ENCODE data around the gene STAG1.
"Not testable (repeated sequence)": the region's sequence is repeated elsewhere in the genome, so short reads cannot be mapped to it uniquely, and the experiment has no call there.

Gene STAG1

DNA sequence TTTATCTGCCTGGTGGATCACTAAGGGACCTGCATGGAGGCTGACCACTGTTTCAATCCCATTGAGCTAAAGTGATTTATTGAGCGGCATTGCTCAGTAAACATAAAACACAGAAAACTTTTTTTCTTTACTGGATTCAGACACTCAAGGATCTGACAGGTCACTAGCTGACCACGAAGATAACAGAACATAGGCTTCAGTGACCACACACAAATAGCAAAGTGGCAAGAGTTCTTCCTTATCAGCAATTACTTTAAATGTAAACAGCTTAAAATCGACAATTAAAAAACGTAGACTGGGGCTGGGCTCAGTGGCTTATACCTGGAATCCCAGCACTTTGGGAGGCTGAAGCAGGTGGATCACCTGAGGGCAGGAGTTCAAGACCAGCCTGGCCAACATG, 48.7 kb downstream of the STAG1 start:
- no peak for DNase-seq (ENCODE audit: low read depth in 2 of 2)

DNA sequence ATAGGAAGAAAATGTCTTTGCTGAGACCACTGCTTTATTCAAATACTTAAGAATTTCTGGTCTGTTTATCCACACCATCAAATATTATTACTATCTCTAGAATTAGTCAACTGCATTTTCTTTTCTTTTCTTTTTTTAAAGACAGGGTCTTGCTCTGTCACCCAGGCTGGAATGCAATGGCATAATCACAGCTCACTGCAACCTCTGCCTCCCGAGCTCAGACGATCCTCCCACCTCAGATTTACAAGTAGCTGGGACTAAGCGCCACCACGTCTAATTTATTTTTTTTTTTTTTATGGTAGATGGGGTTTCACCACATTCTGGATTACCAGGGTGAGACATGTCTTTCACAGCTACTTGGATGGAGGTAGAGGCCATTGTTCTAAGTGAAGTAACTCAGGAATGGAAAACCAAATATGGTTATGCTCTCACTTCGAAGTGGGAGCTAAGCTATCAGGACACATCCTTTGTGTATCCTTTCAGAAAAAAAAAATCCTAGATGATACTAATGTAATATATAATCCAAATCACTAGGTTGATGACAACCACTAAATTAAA, 52.8 kb downstream of the STAG1 start:
- no peak for DNase-seq (ENCODE audit: low read depth in 2 of 2)

DNA sequence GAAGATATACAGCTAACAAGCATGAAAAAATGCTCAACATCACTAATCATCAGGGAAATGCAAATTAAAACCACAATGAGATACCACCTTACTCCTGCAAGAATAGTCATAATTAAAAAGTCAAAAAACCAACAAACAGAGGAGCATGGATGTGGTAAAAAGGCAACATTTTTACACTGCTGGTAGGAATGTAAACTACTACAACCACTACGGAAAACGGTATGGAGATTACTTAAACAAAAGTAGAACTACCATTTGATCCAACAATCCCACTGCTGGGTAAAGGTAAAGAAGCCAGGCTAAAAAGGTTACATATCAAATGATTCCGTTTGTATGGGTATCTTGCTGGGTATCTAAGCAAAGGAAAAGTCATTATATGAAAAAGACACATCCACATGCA, 53.8 kb downstream of the STAG1 start:
- DNase-seq (ENCODE audit: low read depth in 2 of 2): no peak

DNA sequence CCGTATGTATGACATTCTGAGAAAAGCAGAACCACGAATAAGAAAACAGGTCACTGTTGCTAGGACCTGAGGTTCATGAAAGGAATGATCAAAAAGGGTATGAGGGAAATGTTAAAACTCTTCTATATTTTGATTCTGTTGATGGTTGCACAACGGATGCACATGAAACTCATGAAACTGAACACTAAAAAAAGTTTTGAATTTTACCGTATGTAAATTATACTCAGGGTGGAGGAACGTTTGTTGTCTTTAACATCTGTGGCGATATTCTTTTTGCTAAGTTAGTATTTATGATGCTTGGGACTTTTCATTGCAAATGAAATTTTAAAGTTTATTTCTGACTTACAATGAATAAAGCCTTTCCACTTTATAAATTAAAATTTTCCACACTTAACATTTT, 55.4 kb downstream of the STAG1 start:
- DNase-seq (ENCODE audit: low read depth in 2 of 2): no peak

DNA sequence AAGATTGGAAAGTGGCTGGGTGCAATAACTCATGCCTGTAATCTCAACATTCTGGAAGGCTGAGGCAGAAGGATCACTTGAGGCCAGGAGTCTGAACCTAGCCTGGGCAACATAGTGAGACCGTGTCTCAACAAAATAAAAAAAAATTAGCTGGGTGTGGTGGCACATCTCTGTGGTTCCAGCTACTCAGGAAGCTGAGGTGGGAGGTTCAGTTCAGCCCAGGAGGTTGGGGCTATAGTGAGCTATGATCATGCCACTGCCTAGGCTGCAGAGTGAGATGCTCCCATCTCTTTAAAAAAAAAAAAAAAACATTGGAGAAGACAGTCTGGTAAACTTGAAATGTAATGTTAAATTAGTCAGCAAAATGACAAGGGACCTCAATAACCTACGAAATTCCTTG, 57.9 kb downstream of the STAG1 start:
- DNase-seq (ENCODE audit: low read depth in 2 of 2): no peak

DNA sequence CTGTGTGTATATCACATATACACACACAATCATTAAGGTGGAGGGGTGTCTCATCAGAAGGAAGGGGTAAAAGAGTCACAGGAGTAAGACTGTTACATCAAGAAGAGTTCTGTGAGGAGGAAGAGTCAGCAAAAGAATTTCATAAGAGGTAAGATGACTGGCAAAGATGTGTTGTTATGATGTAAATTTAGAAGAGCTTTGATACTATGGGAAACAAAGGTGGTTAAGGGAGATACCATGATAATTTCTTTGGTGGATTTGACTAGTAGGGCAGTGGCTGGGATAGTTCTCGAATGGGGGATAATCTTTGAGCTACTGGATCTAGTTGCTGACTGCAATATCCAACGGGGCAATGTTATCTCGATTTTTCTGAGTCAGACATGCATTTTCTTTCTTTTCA, 61.6 kb downstream of the STAG1 start:
- no peak for DNase-seq (ENCODE audit: low read depth in 2 of 2)

DNA sequence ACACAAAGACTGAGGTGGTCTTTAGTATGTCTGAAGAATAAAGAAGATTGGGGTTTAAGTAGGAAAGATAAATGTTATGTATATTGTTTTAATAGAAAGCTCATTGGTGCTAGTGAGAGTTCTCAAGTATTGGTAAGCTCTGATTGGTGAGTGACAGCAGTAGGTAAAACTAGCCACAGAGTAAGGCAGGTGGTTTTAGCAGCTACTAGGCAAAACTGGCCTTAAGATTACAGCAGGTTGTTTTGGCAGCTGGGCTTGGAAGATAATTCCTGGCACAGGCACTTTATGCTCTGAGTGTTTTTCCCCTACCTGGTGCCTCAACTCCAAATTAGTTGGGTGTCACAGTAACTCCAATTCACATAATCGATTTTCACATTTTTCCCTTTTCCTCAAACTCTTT, 66.3 kb downstream of the STAG1 start:
- DNase-seq (ENCODE audit: low read depth in 2 of 2): no peak

DNA sequence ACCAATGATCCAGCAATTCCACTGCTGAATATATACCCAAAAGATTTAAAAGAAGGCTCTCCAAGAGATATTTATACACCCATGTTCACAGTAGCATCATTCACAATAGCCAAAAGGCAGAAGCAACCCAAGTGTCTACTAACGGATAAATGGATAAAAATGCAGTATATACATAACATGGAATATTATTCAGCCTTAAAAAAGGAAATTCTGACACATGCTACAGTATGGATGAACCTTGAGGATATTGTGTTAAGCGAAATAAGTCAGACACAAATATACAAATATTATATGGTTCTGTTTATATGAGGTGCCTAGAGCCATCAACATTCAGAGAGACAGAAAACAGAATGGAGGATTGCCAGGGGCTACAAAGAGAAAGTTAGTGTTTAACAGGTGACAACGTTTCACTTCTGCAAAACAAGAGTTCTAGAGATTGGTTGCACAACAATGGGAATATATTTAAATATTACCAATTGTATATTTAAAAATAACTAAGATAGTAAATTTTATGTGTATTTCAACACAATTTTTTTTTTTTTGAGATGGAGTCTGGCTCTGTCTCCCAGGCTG, 69.4 kb downstream of the STAG1 start:
- DNase-seq (ENCODE audit: low read depth in 2 of 2): no peak

DNA sequence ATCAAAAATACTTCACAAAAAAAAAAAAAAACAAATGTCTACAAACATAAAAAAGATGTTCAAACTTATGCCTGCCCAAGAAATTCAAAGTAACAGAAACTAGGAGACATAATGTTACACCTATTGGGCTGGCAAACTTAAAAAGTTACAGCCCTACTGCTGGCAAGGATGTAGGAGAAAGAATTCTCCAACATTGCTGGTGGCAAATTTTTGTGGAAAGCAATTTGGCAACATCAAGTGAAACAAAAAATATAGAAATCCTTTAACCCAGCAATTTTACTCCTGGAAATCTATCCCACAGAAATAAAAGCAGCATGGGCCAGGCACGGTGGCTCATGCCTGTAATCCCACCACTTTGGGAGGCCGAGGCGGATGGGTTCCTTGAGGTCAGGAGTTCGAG, 73.2 kb downstream of the STAG1 start:
- DNase-seq (ENCODE audit: low read depth in 2 of 2): no peak

DNA sequence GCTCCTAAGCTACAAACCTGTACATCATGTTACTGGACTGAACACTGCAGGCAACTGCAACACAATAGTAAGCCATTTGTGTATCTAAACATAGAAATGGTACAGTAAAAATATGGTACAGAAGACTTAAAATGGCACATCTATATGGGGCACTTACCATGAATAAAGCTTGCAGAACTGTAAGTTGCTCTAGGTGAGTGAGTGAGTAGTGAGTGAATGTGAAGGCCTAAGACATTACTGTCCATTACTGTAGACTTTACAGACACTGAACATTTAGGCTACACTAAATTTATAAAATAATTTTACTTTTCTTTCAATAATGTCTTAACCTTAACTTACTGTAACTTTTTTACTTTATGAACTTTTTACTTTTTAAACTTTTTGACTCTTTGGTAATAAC, 76.2 kb downstream of the STAG1 start:
- DNase-seq (ENCODE audit: low read depth in 2 of 2): no peak

DNA sequence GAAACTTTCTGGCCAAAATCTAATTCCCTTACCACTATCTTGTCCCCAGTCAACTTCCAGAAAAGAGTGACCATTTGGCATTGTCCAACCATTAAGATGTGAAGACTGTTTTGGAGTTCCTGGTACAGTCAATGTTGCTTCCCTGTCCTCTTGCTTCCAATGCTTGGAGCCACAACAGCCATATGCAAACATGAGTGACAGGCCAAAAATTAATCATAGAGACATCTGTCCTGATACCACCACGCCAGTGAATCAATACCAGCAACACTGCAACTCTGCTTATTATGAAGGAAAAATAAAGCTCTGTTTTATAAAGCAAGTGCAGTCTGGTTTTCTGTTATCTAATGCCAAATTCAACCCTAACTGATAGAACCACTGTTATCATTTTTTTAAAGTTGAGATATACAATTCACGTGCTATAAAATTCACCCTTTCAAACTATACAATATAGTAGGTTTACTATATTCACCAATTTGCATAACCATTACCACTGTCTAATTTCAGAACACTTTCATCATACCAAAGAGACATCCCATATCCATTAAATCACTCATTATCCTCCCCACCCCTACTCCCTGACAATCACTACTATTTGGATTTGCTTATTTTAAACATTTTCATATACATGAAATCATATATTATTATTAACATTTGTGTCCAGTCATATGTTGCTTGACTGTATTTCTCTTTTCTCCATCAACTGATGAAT, 76.9 kb downstream of the STAG1 start:
- DNase-seq (ENCODE audit: low read depth in 2 of 2): no peak

DNA sequence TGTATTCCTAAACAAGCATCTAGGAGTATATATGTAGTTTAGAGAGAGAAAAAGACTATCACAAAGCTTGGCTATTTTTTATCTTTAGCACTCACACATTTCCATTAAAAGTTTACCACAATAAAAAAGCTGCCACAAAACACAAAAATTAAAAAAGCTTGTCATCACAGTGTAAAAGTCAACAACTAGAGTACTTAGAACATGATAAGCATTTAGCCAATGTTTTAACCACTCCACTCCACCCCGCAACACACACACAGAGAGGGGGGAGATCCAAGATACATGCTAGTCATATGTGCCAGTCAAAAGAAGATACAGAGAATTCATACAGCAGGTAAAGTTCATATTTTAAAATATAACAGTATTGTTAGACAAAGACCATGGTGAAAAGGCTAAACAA, 79.7 kb downstream of the STAG1 start:
- DNase-seq (ENCODE audit: low read depth in 2 of 2): no peak

DNA sequence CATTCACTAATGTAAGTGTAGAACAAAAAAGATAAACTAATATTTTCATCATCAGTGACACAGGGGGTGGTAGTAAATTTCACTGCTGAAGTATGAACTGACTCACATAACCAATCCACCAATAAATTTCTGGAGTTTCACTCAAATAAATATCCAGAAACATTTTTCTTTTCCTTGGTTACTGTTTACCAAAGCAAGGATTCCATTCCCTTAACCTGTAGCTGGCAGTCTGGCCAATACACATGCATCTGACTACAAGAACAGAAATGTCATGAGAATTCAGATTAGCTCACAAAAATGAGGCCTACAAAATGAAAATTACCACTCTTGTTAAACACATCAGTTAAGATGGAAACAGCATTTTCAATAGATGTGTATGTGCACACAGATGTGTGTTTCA, 80.3 kb downstream of the STAG1 start:
- no peak for DNase-seq (ENCODE audit: low read depth in 2 of 2)

DNA sequence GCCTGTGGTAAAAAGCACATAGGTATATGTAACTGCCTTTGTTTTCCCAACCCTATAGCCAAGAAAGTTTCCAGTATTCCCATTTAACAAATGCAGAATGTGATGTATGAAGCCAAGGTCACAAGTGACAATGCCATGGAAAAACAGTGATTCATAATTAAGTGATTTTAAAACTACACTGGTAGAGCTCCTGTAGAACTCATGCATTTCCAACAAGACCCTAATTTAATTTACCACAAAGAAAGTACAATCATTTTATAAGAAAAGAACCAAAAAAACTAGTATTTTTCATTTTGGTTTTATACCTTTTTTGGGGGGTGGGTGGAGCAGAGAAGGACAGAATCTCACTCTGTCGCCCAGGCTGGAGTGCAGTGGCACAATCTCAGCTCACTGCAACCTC, 82.0 kb downstream of the STAG1 start:
- no peak for DNase-seq (ENCODE audit: low read depth in 2 of 2)

DNA sequence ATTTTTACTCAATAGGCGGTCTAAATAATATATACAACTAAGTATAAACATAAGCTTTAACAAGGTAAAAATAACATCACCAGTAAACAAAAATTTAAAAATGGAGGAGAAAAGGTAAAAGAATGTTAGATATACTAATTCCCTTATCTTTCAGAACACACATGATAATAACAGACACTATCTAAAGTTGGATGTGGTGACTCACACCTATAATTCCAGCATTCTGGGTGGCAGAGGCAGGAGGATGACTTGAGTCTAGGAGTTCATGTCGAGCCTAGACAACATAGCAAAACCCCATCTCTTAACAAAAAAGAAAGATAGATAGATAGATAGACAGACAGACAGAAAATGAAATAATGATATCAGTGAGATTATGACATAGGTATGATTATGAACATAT, 85.1 kb downstream of the STAG1 start:
- no peak for DNase-seq (ENCODE audit: low read depth in 2 of 2)

DNA sequence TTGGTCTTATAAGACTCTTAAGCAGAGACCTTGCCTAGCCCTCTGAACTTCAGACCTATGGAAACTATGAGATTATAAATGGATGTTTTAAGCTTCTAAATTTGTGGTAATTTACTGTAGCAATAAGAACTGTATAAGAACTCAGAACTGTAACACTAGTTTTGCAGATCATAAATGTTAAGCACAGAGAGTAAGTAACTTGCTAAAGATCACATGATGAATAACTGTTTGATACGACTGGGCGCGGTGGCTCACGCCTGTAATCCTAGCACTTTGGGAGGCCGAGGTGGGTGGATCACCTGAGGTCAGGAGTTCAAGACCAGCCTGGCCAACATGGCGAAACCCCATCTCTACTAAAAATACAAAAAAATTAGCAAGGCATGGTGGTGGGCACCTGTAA, 85.9 kb downstream of the STAG1 start:
- not testable (repeated sequence) for DNase-seq (ENCODE audit: low read depth in 2 of 2)

DNA sequence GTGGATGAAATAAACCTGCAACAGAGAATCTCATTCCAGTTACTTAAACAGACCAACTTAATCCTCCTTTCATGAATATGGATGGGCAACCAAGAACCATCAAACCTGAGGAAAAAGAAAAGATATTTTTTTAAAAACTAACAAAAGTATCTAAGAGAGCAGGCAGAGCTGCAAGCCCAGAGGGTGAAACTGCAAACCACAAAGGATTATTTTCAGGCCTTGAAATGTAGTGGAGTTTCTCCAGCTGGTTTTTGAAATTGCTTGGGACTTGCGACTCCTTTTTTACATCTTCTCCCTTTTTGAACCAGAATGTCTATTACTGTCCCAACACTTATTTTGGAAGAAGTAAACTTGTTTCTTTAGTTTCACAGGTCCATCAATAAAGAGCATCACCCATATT, 87.4 kb downstream of the STAG1 start:
- DNase-seq (ENCODE audit: low read depth in 2 of 2): no peak

DNA sequence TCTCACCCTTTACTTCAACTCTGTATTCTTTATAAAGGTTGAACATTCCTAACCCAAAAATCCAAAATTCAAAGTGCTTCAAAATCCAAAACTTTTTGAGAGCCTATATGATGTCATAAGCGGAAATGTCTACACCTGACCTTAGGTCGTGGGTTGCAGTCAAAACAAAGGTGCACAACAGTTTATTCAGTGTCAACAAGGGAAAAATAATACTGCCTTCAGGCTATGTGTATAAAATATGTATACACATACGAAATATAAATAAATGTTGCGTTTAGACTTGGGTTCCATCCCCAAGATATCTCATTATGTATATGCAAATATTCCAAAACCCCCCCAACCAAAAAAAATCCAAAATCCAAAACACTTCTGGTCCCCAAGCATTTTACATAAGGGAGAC, 90.9 kb downstream of the STAG1 start:
- no peak for DNase-seq (ENCODE audit: low read depth in 2 of 2)

DNA sequence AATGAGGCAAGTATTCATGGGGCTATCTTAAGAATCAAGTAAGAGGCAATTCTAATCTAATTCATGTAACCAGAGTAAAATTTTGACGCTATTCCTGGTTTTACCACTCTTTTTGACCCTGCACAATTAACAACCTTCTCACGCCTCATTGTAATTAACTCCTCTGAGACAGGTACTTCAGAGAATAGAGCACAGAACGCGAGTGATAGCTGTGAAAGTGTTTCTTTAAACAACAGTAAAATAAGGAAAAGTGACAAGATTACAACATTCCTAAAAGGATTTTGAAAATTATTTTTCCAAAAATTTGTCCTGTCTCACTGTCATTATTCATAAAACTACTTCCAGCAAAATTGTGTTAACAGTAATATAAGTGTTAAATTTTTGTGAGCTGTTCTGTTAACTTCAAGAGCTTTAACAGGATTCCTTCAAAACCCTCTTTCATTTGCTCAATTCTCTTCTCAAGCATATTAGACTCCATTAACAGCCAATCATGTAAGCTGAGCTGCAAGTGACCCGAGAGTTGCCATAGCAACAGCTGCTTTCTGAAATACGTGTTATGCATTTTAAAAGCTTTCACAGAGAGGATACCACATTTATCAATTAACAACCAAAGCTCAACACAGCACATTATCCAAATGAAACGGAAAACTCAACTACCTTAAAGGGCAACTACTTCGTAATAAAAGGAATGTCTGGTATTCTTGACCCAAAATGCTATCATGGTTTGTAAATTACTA, 93.1 kb downstream of the STAG1 start:
- no peak for DNase-seq (ENCODE audit: low read depth in 2 of 2)

DNA sequence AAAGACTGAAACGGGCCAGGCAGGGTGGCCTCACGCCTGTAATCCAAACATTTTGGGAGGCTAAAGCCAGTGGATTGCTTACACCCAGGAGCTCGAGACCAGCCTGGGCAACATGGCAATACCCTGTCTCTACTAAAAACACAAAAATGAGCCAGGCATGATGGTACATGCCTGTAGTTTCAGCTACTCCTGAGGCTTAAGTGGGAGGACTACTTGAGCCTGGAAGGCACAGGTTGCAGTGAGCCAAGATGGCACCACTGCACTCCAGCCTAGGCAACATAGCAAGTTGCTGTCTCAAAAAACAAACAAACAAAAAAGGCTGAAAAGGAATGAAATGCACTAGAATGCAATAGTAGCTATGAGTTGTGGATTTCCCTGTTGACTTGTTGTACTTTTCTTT, 94.7 kb downstream of the STAG1 start:
- no peak for DNase-seq (ENCODE audit: low read depth in 2 of 2)

DNA sequence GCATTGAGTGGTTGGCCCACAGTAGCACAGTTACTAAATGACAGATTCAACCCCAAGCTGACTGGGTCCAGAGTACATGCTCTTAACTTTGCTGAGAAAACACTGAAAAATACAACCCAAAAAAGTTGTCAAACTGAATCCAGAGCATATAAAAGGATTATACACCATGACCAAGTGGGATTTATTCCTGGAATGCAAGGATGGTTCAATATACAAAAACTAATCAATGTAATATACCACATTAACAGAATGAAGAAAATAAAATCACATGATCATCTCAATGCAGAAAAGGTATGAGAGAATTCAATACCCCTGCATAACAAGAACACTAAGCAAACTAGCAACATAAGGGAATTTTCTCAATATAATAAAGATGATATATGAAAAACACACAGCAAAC, 98.5 kb downstream of the STAG1 start:
- no peak for DNase-seq (ENCODE audit: low read depth in 2 of 2)

DNA sequence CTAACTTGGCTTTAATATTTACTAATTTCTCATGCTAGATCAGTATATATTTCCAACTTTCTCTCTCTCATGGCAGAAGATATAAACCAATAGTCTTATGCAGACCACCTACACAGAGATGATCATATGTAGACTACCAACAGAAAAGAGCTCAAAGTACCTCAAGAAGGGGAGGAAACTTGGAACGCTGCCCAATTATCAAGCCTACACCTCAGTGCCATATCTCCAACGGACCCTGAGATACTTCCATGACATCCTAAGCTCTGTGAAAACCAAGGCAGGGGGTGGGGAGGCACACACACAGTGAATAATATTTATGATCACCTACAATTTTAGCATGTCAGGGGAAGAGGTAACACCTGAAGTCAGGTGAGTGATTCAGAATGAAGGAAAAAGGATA, 100.6 kb downstream of the STAG1 start:
- no peak for DNase-seq (ENCODE audit: low read depth in 2 of 2)

DNA sequence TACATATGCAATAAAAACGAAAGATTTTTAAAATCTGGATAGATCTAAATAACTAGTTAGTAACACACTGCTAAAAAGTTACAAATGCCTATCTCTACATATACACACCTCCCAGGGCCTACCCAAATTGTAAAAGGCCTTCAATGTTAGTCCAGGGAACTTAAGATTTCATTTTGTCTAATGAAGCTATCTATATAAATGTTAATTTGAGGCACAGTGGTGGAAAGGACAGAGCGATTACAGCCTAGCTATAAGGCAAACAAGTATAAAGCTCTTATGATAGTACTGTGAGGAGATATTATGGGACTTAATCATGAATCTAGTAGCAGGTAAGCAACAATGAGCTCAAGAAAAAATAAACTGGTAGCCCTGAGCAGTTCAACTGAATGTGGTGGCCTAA, 101.7 kb downstream of the STAG1 start:
- no peak for DNase-seq (ENCODE audit: low read depth in 2 of 2)

All from stimulated activated CD4-positive, alpha-beta T cell treated with anti-CD3 and anti-CD28 coated beads, Interleukin-1b, Interleukin-23, amount 100 ng/mL, for 1 hour (primary cell).